Parietal lobe (tissue), 2 donors: ENCODE results near the gene DUSP15. TPM values are rescaled to one million over a fixed set of nuclear protein-coding genes. Genes with fewer than 3 reads are reported as not detected.

Experiments
- small RNA-seq: library from RNA; depleted of rRNA; stranded (forward); fragments of <200 nt; gene quantifications from one replicate; pipeline ENCODE3, GENCODE V24; 2014; ENCODE audit warnings: low replicate concordance
- total RNA-seq: library from RNA; depleted of rRNA; stranded (reverse); fragments of >200 nt; gene quantifications from one replicate; pipeline ENCODE4 v1.2.3, GENCODE V29; 2014

DUSP15 gene
- 6.6 TPM for total RNA-seq

GRCh38 chr20:31869942-31870725 lies at the start of gene DUSP15, which contains the start of gene TTLL9:
Gene DUSP15 (minus strand): TSS chr20:31870527. CDS start chr20:31870337, 190 bp downstream.
Gene TTLL9 (plus strand): TSS chr20:31870634. CDS start chr20:31871127, 493 bp downstream.

DNA sequence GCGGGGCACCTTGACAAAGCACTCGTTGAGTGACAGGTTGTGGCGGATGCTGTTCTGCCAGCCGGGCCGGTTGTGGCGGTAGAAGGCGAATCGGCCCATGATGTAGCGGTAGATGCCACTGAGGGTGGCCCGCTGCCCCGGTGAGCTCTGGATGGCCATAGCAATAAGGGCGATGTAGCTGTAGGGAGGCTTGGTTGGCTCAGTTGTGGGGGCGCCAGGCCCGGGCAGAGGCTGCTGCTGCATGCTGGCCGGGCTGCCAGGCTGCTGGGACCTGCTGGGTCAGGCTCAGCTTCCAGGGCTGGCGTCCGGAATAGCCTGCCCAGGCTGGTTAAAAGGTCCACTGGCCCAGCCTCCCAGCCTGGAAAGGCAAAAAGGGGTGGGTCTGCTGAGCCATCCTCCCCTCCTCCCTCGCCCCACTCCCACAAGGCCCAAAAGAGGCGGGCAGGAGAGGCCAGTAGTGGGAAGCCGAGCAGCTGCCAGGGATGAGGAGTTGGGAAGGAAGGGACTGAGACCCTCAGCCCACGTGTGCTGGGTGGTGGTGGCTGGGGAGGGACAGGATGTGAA lies 24.9 kb downstream of the DUSP15 start, which contains the start of gene FOXS1:
FOXS1 (minus strand) TSS at position 305 of the 564 bp plus-strand sequence; CDS start at position 243, 62 bp downstream.

DNA sequence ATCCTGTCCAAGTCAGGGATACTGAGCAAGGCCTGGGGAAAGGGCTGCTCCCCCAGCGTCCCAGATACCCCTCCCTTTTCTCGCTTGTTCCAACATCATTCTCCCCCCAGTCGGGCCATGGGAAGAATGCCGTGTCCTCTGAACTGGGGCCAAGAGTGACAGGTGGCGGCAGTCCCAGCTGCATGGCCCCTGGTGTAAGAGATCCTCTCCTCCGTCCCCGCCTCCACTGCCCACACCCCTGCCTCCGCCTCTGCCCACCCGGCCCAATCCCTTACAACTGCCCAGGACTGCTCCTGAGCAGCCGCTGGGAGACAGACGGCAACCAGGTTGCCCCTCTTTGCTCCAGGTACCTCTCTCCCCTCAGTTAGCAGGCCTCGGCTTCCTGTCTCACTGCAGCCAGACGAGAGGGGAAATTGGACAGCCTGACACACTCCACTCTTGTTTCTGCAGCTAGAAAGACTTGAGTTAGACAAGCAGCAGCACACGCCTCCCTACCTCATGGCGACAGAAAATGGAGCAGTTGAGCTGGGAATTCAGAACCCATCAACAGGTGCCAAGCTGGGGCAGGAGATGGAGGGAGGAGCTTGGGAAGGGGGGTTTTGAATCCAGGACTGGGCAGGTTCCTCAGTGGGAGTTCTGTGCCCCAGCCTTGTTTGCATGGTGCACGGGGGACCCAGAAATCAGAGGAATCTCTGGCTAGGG lies 51.1 kb downstream of the DUSP15 start, which contains the start of gene MYLK2:
MYLK2 (plus strand) TSS at position 274 of the 702 bp plus-strand sequence; CDS start at position 499, 225 bp downstream.

Small RNAs within 50 kb of the gene (small RNA-seq; reads per million reads assigned to genes)
- gene RNU1-94P = not detected

Other genes starting within 250 kb of the DUSP15 start
- gene COX4I2, start 232.6 kb downstream of the DUSP15 start, total RNA-seq = not detected
- 50.7 TPM for gene BCL2L1, start 147.7 kb downstream of the DUSP15 start, total RNA-seq
- 11.0 TPM for gene TPX2, start 131.2 kb downstream of the DUSP15 start, total RNA-seq
- gene MYLK2, start 51.2 kb downstream of the DUSP15 start, total RNA-seq = 0.94 TPM
- not detected for gene FOXS1, start 24.9 kb downstream of the DUSP15 start, total RNA-seq
- gene TTLL9, start 107 bp upstream of the DUSP15 start, total RNA-seq = 4.4 TPM
- 5.6 TPM for gene PDRG1, start 81.5 kb upstream of the DUSP15 start, total RNA-seq
- gene XKR7, start 97.6 kb upstream of the DUSP15 start, total RNA-seq = 18.2 TPM
- gene CCM2L, start 139.9 kb upstream of the DUSP15 start, total RNA-seq = 2.8 TPM
- gene HCK, start 181.7 kb upstream of the DUSP15 start, total RNA-seq = 2.2 TPM
- gene TM9SF4, start 239.2 kb upstream of the DUSP15 start, total RNA-seq = 25.0 TPM